SK-N-SH treated with all-trans-retinoic acid at 6 μM for 48 hours (cell line): Measurements from ENCODE around the gene FGF21.

ENCODE experiments used
- ATAC-seq: fragments of 200-7000 bp; cut with Tn5 transposase; 3 replicates; pipeline ENCODE4 v1.9.1; 2020; ENCODE audit warnings: mild to moderate bottlenecking, moderate library complexity
- ARNTL ChIP-seq: fragments of 450-650 bp; formaldehyde crosslinking; IDR thresholded peaks from 2 replicates; pipeline ENCODE4 v1.5.0; 2020; ENCODE audit warnings: low read depth, mild to moderate bottlenecking, moderate library complexity, borderline replicate concordance
- BACH2 ChIP-seq: fragments of 250-450 bp; sonication (Bioruptor Pico); IDR thresholded peaks from 2 replicates; pipeline ENCODE4 v1.9.0; 2021; ENCODE audit warnings: mild to moderate bottlenecking, borderline replicate concordance
- CSDC2 ChIP-seq: fragments of 250-450 bp; sonication (Bioruptor Pico); IDR thresholded peaks from 2 replicates; pipeline ENCODE4 v1.5.0; 2020; ENCODE audit warnings: mild to moderate bottlenecking, moderate library complexity
- ESRRG ChIP-seq: fragments of 250-450 bp; sonication (Bioruptor Pico); IDR thresholded peaks from 2 replicates; pipeline ENCODE4 v1.6.1; 2021; ENCODE audit warnings: mild to moderate bottlenecking
- ISL1 ChIP-seq: fragments of 250-450 bp; sonication (Bioruptor Pico); IDR thresholded peaks from 2 replicates; pipeline ENCODE4 v2.1.2; 2022; ENCODE audit warnings: mild to moderate bottlenecking, moderate library complexity
- OSR1 ChIP-seq: fragments of 250-450 bp; sonication (Bioruptor Pico); IDR thresholded peaks from 2 replicates; pipeline ENCODE4 v1.8.0; 2022; ENCODE audit warnings: moderate library complexity, mild to moderate bottlenecking, inconsistent platforms
- PATZ1 ChIP-seq: fragments of 250-450 bp; sonication (Bioruptor Pico); IDR thresholded peaks from 2 replicates; pipeline ENCODE4 v1.8.0; 2020; ENCODE audit warnings: mild to moderate bottlenecking, moderate library complexity, borderline replicate concordance
- PPARA ChIP-seq: fragments of 250-450 bp; sonication (Bioruptor Pico); IDR thresholded peaks from 2 replicates; pipeline ENCODE4 v1.5.0; 2020; ENCODE audit warnings: mild to moderate bottlenecking, borderline replicate concordance
- RARB ChIP-seq: fragments of 250-450 bp; sonication (Bioruptor Pico); IDR thresholded peaks from 2 replicates; pipeline ENCODE4 v1.8.0; 2021; ENCODE audit warnings: mild to moderate bottlenecking, moderate library complexity
- SNAI2 ChIP-seq: fragments of 250-450 bp; sonication (Bioruptor Pico); IDR thresholded peaks from 2 replicates; pipeline ENCODE4 v1.5.0; 2020; ENCODE audit warnings: mild to moderate bottlenecking, moderate library complexity
- TOX ChIP-seq: fragments of 250-450 bp; sonication (Bioruptor Pico); IDR thresholded peaks from 2 replicates; pipeline ENCODE4 v1.8.0; 2021; ENCODE audit warnings: mild to moderate bottlenecking, moderate library complexity, borderline replicate concordance
- ZC3H10 ChIP-seq: fragments of 250-450 bp; sonication (Bioruptor Pico); IDR thresholded peaks from 2 replicates; pipeline ENCODE4 v1.5.1; 2021; ENCODE audit warnings: mild to moderate bottlenecking, moderate library complexity
- ZFP30 ChIP-seq: fragments of 450-650 bp; formaldehyde crosslinking; IDR thresholded peaks from 2 replicates; pipeline ENCODE4 v1.5.0; 2022; ENCODE audit warnings: mild to moderate bottlenecking, moderate library complexity
- ZNF70 ChIP-seq: fragments of 450-650 bp; formaldehyde crosslinking; IDR thresholded peaks from 2 replicates; pipeline ENCODE4 v1.5.0; 2020; ENCODE audit warnings: mild to moderate bottlenecking, moderate library complexity
- ZNF8 ChIP-seq: fragments of 450-650 bp; formaldehyde crosslinking; IDR thresholded peaks from 2 replicates; pipeline ENCODE4 v1.5.0; 2020; ENCODE audit warnings: mild to moderate bottlenecking, moderate library complexity
- TF ChIP-seq, protein P1 (sequence below): fragments of 250-450 bp; sonication (Bioruptor Pico); IDR thresholded peaks from 2 replicates; pipeline ENCODE4 v1.8.0; 2021; ENCODE audit warnings: low read depth, mild to moderate bottlenecking, moderate library complexity, borderline replicate concordance
- TF ChIP-seq, protein P2 (sequence below): fragments of 250-450 bp; sonication (Bioruptor Pico); IDR thresholded peaks from 2 replicates; pipeline ENCODE4 v1.5.1; 2020; ENCODE audit warnings: low read depth, mild to moderate bottlenecking, moderate library complexity
- TF ChIP-seq, protein P3 (sequence below): fragments of 250-450 bp; sonication (Bioruptor Pico); IDR thresholded peaks from 2 replicates; pipeline ENCODE4 v1.5.0; 2020; ENCODE audit warnings: mild to moderate bottlenecking, moderate library complexity
- TF ChIP-seq, protein P4 (sequence below): fragments of 250-450 bp; sonication (Bioruptor Pico); IDR thresholded peaks from 2 replicates; pipeline ENCODE4 v1.5.1; 2021; ENCODE audit warnings: mild to moderate bottlenecking, moderate library complexity

Gene FGF21

DNA sequence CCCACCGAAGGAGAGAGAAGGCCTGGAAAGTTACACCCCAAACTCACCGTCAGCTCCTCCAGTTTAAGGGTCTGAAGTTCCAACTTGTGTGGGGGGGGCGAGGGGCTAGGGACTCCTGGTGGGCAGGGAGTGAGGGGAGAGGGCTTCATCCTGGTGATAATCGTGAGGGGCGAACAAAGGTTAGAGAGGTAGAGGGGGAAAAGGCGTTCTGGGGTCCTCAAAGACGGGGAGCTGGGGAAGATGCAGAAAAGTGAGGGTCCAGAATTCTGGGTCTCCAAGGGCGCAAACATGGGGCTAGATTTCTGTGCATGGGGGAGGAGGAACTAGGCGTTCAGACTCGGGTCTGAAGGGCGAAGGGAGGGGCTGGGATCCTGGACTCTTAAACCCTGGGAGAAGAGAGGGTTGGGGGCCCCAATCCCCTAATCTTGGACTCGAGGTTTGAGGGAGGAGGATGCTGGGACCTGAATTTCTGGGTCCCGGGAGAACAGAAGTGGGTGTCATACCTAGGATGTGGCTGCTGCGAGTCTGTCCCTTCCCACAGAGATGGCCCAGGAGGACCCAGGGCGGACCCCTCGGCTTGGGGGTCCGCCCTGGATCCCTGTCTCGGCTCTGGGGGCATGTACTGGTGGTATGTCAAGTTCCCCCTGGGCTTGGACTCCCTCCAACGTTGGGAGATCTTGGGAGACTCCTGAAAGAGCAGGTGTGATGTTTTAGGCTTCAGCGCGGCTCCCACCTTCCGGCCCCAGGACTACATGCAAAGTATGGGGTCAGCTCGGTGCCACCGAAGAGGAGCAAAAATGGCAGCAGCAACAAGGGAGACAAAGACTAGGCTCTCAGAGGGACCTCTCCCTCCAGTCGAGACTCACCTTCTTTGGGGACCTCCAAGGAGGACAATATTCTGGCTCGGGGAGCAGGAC lies 40.3 kb upstream of the FGF21 start:
- TF ChIP-seq BACH2 (no peak), ZC3H10 (no peak), CSDC2 (CRISPR knock-in tag) (no peak), ZFP30 (CRISPR knock-in tag) (no peak)
- TF ChIP-seq, protein P1, sequence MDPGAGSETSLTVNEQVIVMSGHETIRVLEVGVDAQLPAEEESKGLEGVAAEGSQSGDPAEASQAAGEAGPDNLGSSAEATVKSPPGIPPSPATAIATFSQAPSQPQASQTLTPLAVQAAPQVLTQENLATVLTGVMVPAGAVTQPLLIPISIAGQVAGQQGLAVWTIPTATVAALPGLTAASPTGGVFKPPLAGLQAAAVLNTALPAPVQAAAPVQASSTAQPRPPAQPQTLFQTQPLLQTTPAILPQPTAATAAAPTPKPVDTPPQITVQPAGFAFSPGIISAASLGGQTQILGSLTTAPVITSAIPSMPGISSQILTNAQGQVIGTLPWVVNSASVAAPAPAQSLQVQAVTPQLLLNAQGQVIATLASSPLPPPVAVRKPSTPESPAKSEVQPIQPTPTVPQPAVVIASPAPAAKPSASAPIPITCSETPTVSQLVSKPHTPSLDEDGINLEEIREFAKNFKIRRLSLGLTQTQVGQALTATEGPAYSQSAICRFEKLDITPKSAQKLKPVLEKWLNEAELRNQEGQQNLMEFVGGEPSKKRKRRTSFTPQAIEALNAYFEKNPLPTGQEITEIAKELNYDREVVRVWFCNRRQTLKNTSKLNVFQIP (CRISPR knock-in tag), result no peak
- TF ChIP-seq, protein P2, sequence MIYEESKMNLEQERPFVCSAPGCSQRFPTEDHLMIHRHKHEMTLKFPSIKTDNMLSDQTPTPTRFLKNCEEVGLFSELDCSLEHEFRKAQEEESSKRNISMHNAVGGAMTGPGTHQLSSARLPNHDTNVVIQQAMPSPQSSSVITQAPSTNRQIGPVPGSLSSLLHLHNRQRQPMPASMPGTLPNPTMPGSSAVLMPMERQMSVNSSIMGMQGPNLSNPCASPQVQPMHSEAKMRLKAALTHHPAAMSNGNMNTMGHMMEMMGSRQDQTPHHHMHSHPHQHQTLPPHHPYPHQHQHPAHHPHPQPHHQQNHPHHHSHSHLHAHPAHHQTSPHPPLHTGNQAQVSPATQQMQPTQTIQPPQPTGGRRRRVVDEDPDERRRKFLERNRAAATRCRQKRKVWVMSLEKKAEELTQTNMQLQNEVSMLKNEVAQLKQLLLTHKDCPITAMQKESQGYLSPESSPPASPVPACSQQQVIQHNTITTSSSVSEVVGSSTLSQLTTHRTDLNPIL, result no peak
- TF ChIP-seq, protein P3, sequence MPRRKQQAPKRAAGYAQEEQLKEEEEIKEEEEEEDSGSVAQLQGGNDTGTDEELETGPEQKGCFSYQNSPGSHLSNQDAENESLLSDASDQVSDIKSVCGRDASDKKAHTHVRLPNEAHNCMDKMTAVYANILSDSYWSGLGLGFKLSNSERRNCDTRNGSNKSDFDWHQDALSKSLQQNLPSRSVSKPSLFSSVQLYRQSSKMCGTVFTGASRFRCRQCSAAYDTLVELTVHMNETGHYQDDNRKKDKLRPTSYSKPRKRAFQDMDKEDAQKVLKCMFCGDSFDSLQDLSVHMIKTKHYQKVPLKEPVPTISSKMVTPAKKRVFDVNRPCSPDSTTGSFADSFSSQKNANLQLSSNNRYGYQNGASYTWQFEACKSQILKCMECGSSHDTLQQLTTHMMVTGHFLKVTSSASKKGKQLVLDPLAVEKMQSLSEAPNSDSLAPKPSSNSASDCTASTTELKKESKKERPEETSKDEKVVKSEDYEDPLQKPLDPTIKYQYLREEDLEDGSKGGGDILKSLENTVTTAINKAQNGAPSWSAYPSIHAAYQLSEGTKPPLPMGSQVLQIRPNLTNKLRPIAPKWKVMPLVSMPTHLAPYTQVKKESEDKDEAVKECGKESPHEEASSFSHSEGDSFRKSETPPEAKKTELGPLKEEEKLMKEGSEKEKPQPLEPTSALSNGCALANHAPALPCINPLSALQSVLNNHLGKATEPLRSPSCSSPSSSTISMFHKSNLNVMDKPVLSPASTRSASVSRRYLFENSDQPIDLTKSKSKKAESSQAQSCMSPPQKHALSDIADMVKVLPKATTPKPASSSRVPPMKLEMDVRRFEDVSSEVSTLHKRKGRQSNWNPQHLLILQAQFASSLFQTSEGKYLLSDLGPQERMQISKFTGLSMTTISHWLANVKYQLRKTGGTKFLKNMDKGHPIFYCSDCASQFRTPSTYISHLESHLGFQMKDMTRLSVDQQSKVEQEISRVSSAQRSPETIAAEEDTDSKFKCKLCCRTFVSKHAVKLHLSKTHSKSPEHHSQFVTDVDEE, result no peak
- ATAC-seq, result no peak

DNA sequence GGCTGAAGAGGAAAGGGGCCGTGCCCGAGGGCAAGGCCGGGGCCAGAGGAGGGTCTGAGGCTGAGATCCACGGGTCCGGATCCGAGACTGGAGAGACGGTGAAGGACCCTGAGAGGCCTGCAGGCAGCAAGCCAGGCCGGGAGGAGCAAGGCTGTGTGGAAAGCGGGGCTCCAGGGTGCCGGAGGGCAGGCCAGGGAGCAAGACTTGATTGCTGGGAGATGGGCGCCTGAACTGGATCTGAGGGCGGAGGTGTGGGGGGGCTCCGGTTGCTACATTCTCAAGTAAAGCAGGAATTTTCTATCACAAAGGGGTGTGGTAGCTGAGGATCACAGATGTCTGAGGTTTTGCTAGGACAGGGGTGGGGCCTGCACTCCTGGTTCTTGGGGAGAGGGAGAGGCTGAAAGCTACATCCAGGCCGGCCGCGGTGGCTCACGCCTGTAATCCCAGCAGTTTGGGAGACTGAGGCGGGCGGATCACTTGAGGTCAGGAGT lies 39.6 kb upstream of the FGF21 start:
- TF ChIP-seq PPARA (CRISPR knock-in tag) (no peak), SNAI2 (CRISPR knock-in tag) (no peak), TOX (no peak), ZNF70 (no peak), ZFP30 (CRISPR knock-in tag) (no peak), RARB (CRISPR knock-in tag) (no peak), PATZ1 (CRISPR knock-in tag) (no peak), ZC3H10 (no peak), ARNTL (CRISPR knock-in tag) (no peak), ISL1 (CRISPR knock-in tag) (no peak), OSR1 (CRISPR knock-in tag) (no peak), CSDC2 (CRISPR knock-in tag) (no peak), ZNF8 (CRISPR knock-in tag) (no peak), BACH2 (no peak), ESRRG (CRISPR knock-in tag) (no peak)
- TF ChIP-seq, protein P3, result no peak
- TF ChIP-seq, protein P4, sequence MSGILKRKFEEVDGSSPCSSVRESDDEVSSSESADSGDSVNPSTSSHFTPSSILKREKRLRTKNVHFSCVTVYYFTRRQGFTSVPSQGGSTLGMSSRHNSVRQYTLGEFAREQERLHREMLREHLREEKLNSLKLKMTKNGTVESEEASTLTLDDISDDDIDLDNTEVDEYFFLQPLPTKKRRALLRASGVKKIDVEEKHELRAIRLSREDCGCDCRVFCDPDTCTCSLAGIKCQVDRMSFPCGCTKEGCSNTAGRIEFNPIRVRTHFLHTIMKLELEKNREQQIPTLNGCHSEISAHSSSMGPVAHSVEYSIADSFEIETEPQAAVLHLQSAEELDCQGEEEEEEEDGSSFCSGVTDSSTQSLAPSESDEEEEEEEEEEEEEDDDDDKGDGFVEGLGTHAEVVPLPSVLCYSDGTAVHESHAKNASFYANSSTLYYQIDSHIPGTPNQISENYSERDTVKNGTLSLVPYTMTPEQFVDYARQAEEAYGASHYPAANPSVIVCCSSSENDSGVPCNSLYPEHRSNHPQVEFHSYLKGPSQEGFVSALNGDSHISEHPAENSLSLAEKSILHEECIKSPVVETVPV (CRISPR knock-in tag), result no peak
- TF ChIP-seq, protein P1 (CRISPR knock-in tag), result no peak
- TF ChIP-seq, protein P2, result no peak
- TF ChIP-seq, all 23 proteins: peak for 0
- ATAC-seq, result no peak
